ENCODE data around the gene C20orf202. TPM values are rescaled to one million over a fixed set of nuclear protein-coding genes. Genes with fewer than 3 reads are reported as not detected.

Gene C20orf202
- total and polyA plus RNA-seq, 2 experiments from 2014 or later, result not detected

GRCh38 chr20:1189827-1190226, 13.4 kb upstream of the C20orf202 start (continued):
- no peak for TF ChIP-seq POLR2AphosphoS5 (IDR thresholded peaks at IDR 0.05; ENCODE audit: low read depth)
- no peak for TF ChIP-seq ZNF331 (CRISPR knock-in tag; IDR thresholded peaks at IDR 0.05; ENCODE audit: low read depth)
- no peak for TF ChIP-seq REST (IDR thresholded peaks at IDR 0.05; ENCODE audit: unreplicated experiment)
- no peak for TF ChIP-seq CTCF (conservative IDR thresholded peaks at IDR 0.05; ENCODE audit: low read depth in 2 of 2)
- TF ChIP-seq STAT1 (IDR thresholded peaks at IDR 0.05; ENCODE audit: unreplicated experiment), result no peak
- TF ChIP-seq ZNF114 (CRISPR knock-in tag; IDR thresholded peaks at IDR 0.05), result no peak
- TF ChIP-seq EZH2phosphoT487 (IDR thresholded peaks at IDR 0.05; ENCODE audit: unreplicated experiment), result no peak

GRCh38 chr20:1190847-1191246, 12.4 kb upstream of the C20orf202 start:
- peaks cover 15% of the 10 kb centered on the region; the same call in 1 of the 2 replicates for H3K27me3 ChIP-seq (ENCODE audit: insufficient read depth)
- no peaks in the 10 kb centered on the region for H3K79me2 ChIP-seq (replicated peaks; ENCODE audit: insufficient read depth)
- ATAC-seq (no peak), DNase-seq (ENCODE audit: low spot score) (no peak)
- no peaks in the 10 kb centered on the region for H3K36me3 ChIP-seq (ENCODE audit: insufficient read depth)
- Mint-ChIP-seq H3K36me3 (ENCODE audit: low read depth) (no peaks in the 10 kb centered on the region), H3K4me3 (no peak overlapping the region), H3K27me3 (ENCODE audit: insufficient read depth, low read depth, poor library complexity) (peaks cover 5% of the 10 kb centered on the region), H3K9me3 (no peaks in the 10 kb centered on the region), H3K4me1 (peaks cover 12% of the 10 kb centered on the region), H3K27ac (no peak overlapping the region)
- 0 out of 2 replicates have a peak, but pooled peaks cover 5% of the 10 kb centered on the region for H3F3A ChIP-seq (replicated peaks; ENCODE audit: low read depth)
- no peak overlapping the region for H3K27ac ChIP-seq (ENCODE audit: low read depth)
- H3K4me3 ChIP-seq, result no peak overlapping the region
- H2AFZ ChIP-seq, result no peak overlapping the region
- H3K9me2 ChIP-seq (ENCODE audit: insufficient read depth), result no peaks in the 10 kb centered on the region
- no peaks in the 10 kb centered on the region for H4K20me1 ChIP-seq (replicated peaks; ENCODE audit: insufficient read depth)
- H3K4me1 ChIP-seq (ENCODE audit: insufficient read depth), result peaks cover 18% of the 10 kb centered on the region
- H3K4me2 ChIP-seq, result no peak overlapping the region
- TF ChIP-seq STAT1 (IDR thresholded peaks at IDR 0.05; ENCODE audit: unreplicated experiment), result no peak
- TF ChIP-seq ETS1 (IDR thresholded peaks at IDR 0.05), result no peak
- TF ChIP-seq CTCF (conservative IDR thresholded peaks at IDR 0.05; ENCODE audit: low read depth in 2 of 2), result no peak
- no peak for TF ChIP-seq ZNF331 (CRISPR knock-in tag; IDR thresholded peaks at IDR 0.05; ENCODE audit: low read depth)
- no peak for TF ChIP-seq ZNF462 (CRISPR knock-in tag; IDR thresholded peaks at IDR 0.05)
- no peak for TF ChIP-seq JUNB (IDR thresholded peaks at IDR 0.05; ENCODE audit: unreplicated experiment)
- TF ChIP-seq EZH2phosphoT487 (IDR thresholded peaks at IDR 0.05; ENCODE audit: unreplicated experiment), result no peak
